Measurements from ENCODE around the gene SPATA31D1.

SPATA31D1 gene

DNA sequence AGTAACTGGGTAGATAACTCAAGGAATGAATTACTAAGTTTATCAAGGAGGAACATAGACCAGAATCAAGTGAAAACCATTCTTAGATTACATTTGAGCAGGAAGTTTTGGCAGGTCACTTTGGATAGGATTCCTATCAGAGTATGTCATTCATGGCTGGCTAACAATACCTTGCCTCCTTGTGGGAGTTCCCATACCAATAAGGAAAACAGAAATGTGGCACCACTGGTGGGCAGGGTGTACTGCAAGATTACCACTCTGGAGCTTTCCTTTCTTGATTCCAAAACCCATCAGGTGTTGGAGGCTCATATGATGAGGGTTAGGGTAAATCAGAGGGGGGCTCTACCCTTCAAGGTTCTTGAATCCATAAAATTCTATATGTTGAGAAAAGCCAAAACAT is 18.6 kb upstream of the SPATA31D1 start:
- no peaks in the 10 kb centered on the region for H3K9me3 ChIP-seq
- intact Hi-C loops (cut with DNase I; ENCODE audit: low total_unique reads): no loop called here
- no peaks in the 10 kb centered on the region for H3K27me3 ChIP-seq
- DNase-seq: no peak
- TF ChIP-seq, protein P1, sequence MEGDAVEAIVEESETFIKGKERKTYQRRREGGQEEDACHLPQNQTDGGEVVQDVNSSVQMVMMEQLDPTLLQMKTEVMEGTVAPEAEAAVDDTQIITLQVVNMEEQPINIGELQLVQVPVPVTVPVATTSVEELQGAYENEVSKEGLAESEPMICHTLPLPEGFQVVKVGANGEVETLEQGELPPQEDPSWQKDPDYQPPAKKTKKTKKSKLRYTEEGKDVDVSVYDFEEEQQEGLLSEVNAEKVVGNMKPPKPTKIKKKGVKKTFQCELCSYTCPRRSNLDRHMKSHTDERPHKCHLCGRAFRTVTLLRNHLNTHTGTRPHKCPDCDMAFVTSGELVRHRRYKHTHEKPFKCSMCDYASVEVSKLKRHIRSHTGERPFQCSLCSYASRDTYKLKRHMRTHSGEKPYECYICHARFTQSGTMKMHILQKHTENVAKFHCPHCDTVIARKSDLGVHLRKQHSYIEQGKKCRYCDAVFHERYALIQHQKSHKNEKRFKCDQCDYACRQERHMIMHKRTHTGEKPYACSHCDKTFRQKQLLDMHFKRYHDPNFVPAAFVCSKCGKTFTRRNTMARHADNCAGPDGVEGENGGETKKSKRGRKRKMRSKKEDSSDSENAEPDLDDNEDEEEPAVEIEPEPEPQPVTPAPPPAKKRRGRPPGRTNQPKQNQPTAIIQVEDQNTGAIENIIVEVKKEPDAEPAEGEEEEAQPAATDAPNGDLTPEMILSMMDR (IDR thresholded peaks at IDR 0.05): no peak
- H3K4me3 ChIP-seq: no peak overlapping the region
- no peaks in the 10 kb centered on the region for H3K4me1 ChIP-seq
- H3K36me3 ChIP-seq: no peaks in the 10 kb centered on the region
- H3K27ac ChIP-seq: no peak overlapping the region

DNA sequence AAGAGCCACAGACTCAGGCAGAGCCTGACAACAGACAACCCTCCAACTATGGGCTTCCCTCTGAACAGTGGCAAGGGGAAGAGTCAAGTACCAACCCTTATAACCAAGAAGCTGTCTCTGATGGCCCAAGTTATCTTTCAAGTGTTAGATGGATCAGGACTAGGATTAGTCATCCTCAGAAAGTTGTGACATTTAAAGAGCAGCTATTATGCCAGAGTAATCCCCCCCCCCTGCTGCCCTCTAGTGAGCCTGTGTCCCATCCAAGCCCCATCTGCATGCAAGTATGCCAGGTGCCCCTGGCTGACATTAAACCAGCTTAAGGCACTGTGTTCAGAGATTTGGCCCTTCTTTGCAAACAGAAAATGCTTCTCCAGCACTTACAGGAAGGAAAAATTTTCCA is 16.8 kb upstream of the SPATA31D1 start:
- TF ChIP-seq, protein P1 (IDR thresholded peaks at IDR 0.05): no peak
- no peak for DNase-seq
- no peaks in the 10 kb centered on the region for H3K4me1 ChIP-seq
- intact Hi-C loops (cut with DNase I; ENCODE audit: low total_unique reads): no loop called here
- no peaks in the 10 kb centered on the region for H3K9me3 ChIP-seq
- no peak overlapping the region for H3K4me3 ChIP-seq
- H3K27ac ChIP-seq: no peak overlapping the region
- H3K36me3 ChIP-seq: no peaks in the 10 kb centered on the region
- H3K27me3 ChIP-seq: no peaks in the 10 kb centered on the region

DNA sequence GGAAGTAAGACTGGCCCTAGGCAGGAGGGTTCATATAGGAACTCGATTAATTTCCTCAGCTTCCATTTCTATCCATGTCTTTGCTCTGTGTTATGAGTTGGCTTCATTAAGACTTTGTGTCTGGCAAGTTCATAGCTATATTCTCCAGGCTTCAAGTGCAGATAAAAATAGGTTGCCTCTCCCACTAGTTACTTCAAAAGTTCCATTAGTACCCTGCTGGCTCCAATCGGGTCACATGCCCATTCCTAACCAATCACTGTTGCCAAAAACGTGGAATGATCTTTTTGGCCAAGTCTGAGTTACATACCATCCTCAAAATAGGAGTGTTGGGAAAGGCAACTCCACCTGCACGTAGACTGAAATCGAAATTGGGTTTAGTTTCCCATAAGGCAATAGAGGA is 13.8 kb upstream of the SPATA31D1 start:
- H3K4me3 ChIP-seq: no peak overlapping the region
- no peaks in the 10 kb centered on the region for H3K4me1 ChIP-seq
- DNase-seq: no peak
- intact Hi-C loops (cut with DNase I; ENCODE audit: low total_unique reads): no loop called here
- H3K27ac ChIP-seq: no peak overlapping the region
- H3K9me3 ChIP-seq: no peaks in the 10 kb centered on the region
- H3K36me3 ChIP-seq: no peaks in the 10 kb centered on the region
- TF ChIP-seq, protein P1 (IDR thresholded peaks at IDR 0.05): no peak
- no peaks in the 10 kb centered on the region for H3K27me3 ChIP-seq

DNA sequence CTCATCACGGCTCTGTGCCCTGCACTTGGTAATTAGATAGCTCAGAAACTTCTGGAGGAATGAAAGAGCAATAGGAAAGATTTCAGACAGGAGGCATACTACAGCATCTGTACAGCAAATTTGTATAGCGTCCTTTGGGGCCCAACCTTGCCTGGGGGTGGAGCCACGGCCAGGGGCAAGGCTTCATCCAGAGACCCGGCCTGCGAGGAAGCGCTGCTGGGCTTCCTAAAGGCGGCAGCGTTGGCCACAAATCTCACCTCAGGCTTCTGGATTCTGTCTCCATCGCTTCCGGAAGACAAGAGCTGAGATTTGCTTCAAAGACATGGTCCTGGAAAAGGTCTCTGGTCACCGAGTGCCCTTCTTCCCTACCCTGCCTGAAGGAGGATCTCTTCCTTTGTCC is 12.2 kb upstream of the SPATA31D1 start:
- intact Hi-C loops (cut with DNase I; ENCODE audit: low total_unique reads): no loop called here

DNA sequence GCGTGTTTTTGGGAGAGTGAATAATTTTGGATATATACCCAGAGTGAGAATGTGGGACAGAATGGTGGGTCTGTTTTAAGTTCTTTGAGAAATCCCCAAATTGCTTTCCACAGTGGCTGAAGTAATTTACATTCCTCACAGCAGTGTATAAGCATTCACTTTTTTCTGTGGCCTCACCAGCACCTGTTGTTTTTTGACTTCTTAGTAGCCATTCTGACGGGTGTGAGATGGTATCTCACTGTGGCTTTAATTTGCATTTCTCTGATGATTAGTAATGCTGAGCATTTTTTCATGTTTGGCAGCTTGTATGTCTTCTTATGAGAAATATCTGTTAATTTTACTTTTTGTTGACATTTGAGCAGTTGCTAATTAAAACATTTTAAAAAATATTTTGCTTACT is 9.4 kb upstream of the SPATA31D1 start:
- no peaks in the 10 kb centered on the region for H3K36me3 ChIP-seq
- no peak overlapping the region for H3K27ac ChIP-seq
- H3K4me3 ChIP-seq: no peak overlapping the region
- intact Hi-C loops (cut with DNase I; ENCODE audit: low total_unique reads): no loop called here
- no peaks in the 10 kb centered on the region for H3K27me3 ChIP-seq
- H3K4me1 ChIP-seq: no peaks in the 10 kb centered on the region
- no peaks in the 10 kb centered on the region for H3K9me3 ChIP-seq
- TF ChIP-seq, protein P1 (IDR thresholded peaks at IDR 0.05): no peak
- no peak for DNase-seq

More for the DNA sequence above, 12.2 kb upstream of the SPATA31D1 start:
- Histone ChIP-seq H3K4me1 (no peaks in the 10 kb centered on the region), H3K4me3 (no peak overlapping the region), H3K27me3 (no peaks in the 10 kb centered on the region), H3K36me3 (no peaks in the 10 kb centered on the region), H3K27ac (no peak overlapping the region), H3K9me3 (no peaks in the 10 kb centered on the region)
- TF ChIP-seq, protein P1 (IDR thresholded peaks at IDR 0.05): no peak
- no peak for DNase-seq

DNA sequence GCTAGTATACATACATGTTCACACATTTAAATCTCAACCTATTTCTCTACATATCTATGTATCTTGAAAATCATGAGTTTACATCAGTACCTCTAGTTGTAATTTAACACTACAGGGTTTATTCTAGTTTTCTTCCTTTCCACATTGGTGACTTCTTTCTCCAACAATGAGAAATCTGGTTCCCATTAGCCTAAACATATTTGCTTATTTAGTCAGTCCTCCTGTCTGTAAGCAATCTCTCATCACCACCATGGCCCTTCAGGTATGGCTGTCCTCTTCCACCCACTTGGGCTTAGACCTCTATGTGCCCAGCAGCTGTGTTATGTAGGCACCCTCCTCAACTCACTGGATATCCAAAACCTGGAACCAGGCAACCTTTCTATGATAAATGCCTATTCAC is 8.0 kb upstream of the SPATA31D1 start:
- Histone ChIP-seq H3K4me3 (no peak overlapping the region), H3K27ac (no peak overlapping the region), H3K36me3 (no peaks in the 10 kb centered on the region), H3K27me3 (no peaks in the 10 kb centered on the region), H3K4me1 (no peaks in the 10 kb centered on the region), H3K9me3 (no peaks in the 10 kb centered on the region)
- intact Hi-C loops (cut with DNase I; ENCODE audit: low total_unique reads): no loop called here
- no peak for DNase-seq
- TF ChIP-seq, protein P1 (IDR thresholded peaks at IDR 0.05): no peak

Measured in tibial artery (tissue), 4 donors.